Activated CD4-positive, alpha-beta T cell treated with anti-CD3 and anti-CD28 coated beads for 4 hours (primary cell): Measurements from ENCODE around the gene RPL9.
"Not testable (repeated sequence)": the region's sequence is repeated elsewhere in the genome, so short reads cannot be mapped to it uniquely, and the experiment has no call there.

Experiments used
- DNase-seq, 2 donors: peaks; one replicate each; pipeline ENCODE4 v3.0.0-alpha.2; 2020

The RPL9 gene

DNA sequence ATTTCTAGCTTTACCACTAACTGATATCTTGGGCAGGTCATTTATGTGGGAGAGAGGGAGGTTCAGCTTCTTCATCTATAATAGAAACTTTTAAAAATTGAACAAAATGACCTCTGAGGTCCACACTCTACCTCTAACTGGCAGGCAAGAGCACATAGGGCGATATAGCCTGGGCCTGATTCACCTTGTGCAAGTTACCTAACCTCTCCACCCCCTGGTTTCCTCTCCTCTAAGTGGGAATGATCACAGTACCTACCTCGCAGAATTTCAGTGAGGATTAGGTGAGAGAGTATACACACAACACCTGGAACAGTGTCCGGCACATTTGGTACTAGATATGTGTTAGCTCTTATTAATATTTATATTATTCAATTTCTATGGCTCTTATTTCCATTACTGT, 36.5 kb downstream of the RPL9 start:
- DNase-seq: no peak

DNA sequence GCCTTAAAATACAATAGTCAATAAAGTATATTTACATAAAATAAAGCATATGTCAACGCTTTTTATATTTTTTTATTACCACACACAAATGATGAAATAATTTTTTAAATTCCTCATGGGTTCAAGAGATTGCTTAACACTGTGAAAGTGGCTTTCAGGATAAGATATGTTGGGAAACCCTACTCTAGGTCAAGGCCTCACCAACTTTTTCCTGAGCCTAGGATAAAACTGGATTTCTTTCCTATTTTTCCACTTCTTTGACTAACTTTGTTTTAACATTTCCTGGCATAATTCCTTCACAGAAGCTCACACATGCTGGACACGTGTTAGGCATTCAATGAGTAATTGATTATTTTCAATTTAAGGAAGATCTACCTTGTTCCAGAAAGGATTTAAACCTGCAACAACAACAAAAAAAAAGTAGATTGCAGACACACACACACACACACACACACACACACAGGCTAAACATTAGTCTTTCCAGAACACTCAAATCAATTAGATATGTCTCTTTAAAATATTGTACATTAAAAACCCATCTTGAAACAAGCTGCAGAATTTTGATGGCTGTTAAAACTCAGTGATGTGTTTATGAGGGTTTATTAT, 42.9 kb downstream of the RPL9 start:
- no peak for DNase-seq

DNA sequence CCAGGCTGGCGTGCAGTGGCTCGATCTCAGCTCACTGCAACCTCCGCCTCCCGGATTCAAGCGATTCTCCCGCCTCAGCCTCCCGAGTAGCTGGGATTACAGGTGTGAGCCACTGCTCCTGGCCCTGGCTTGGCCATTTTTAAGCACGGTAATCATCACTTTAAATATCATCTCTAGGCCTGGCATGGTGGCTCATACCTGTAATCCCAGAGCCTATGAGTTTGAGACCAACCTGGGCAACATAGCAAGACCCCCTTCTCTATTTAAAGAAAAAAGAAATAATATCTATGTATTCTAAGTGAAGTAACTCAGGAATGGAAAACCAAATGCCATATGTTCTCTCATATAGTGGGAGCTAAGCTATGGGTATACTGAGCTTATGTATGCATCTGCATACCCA, 47.2 kb downstream of the RPL9 start:
- DNase-seq: not testable (repeated sequence)

DNA sequence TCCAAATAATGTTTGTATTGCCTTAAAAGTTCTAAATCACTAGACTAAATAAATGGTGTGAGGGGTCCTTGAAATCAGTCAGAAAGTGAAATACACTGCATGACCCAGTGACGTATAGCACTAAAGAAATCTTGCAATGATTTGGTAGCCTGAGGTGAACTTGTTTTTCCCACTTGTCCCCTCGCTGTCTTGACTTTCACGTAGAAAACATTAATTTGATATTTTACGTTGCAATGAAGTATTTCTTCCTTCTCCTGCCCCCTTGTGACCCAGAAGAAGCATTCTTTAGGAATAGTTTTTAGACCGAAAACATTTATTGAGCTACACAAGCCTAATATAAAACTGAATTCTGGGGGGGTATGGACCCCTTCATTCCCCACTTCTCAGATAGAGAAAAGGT, 48.3 kb downstream of the RPL9 start:
- no peak for DNase-seq

DNA sequence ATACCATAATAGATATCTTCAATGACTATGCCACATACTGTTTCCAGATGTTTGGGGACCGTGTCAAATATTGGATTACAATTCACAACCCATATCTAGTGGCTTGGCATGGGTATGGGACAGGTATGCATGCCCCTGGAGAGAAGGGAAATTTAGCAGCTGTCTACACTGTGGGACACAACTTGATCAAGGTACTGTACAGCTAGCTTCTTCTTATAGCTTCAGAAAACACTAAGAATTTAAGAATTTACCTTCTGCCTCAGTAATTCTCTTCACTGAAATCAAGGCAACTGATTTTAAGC, 51.2 kb downstream of the RPL9 start:
- no peak for DNase-seq

DNA sequence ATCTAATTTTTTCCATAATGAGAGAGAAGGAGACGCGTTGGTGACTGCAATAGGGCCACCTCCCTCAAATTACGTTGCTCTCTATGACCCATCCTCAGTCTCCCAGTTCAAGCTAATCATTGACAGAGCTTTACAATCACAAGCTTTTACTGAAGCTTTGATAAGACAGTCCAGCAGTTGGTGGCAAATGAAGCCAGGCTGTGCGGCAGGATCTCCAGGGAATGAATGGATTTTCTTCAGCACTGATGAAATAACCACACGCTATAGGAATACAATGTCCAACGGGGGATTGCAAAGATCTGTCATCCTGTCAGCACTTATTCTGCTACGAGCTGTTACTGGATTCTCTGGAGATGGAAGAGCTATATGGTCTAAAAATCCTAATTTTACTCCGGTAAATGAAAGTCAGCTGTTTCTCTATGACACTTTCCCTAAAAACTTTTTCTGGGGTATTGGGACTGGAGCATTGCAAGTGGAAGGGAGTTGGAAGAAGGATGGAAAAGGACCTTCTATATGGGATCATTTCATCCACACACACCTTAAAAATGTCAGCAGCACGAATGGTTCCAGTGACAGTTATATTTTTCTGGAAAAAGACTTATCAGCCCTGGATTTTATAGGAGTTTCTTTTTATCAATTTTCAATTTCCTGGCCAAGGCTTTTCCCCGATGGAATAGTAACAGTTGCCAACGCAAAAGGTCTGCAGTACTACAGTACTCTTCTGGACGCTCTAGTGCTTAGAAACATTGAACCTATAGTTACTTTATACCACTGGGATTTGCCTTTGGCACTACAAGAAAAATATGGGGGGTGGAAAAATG, 51.7 kb downstream of the RPL9 start, which contains the start of gene KLB:
Gene KLB, plus strand, starts transcription at position 168 of the 821 bp plus-strand sequence. Its CDS starts 20 bp downstream, at position 188.
- no peak for DNase-seq
